Muscle of arm (tissue), 12 donors: Measurements from ENCODE around the gene ERC2. TPM values are rescaled to one million over a fixed set of nuclear protein-coding genes. Genes with fewer than 3 reads are reported as not detected.

Source experiments
- DNase-seq: peaks from one replicate; pipeline ENCODE4 v3.0.0-alpha.2; 2013
- polyA plus RNA-seq, 12 donors: library from polyadenylated mRNA; unstranded; fragments of 120-200 nt; gene quantifications; one replicate each; pipeline ENCODE4 v1.2.1, GENCODE V29; 2013; ENCODE audit not compliant: insufficient read length in 12 of 12

The ERC2 gene
- polyA plus RNA-seq, 12 donors, result 0.87 to 3.0 (median 1.8) TPM; not detected in 2

DNA sequence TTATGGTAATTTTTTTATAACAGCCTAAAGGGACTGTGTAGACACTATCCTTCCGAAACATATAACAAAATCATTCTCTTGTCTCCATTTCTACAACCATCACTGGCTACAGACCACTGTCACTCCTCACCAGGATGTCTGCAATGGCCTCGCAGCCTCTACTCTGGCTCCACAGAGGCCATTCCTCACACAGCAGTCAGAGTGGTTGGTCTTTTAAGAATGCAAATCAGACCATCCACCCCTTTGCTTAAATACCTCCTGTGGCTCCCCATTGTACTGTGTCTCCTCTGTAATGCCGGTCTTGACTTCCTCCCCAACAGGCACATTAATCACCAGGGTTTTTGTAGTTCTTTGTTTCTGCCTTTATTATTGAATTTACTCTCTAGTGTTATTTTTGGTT lies 344.8 kb downstream of the ERC2 start:
- no peak for DNase-seq

DNA sequence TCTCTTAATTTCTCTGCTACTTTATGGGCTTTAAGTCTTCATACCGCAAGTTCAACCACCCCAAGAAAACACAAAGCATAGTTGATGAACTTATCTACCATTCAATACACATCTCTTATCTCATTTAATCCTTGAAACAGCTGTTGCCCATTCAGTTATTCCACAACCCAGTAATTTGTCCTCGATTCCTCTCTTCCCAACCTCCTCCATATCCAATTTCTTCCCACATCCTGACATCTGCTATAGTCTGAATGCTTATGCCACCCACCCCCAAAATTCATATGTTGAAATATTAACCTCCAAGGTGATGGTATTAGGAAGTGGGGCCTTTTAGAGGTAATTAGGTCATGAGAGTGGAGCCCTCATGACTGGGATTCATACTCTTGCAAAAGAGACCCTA lies 345.4 kb downstream of the ERC2 start:
- DNase-seq, result no peak

DNA sequence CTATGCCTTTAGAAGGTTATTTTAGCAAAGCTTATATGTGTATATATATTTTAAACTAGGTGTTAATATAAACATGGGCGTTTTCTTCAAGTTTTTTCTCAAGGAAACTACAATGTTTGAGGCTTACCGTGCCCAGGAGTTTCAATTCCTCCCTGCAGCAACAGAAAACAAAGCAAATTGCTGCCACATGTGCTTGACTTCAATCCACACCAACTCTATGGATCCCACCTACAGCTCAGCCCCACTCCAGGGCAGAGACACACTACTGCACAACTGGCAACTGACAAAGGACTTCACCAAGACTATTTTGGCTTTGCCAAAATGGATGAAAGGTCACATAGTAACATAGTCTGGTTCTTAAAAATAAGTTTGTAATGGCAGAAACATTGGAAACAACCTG lies 346.6 kb downstream of the ERC2 start:
- no peak for DNase-seq

DNA sequence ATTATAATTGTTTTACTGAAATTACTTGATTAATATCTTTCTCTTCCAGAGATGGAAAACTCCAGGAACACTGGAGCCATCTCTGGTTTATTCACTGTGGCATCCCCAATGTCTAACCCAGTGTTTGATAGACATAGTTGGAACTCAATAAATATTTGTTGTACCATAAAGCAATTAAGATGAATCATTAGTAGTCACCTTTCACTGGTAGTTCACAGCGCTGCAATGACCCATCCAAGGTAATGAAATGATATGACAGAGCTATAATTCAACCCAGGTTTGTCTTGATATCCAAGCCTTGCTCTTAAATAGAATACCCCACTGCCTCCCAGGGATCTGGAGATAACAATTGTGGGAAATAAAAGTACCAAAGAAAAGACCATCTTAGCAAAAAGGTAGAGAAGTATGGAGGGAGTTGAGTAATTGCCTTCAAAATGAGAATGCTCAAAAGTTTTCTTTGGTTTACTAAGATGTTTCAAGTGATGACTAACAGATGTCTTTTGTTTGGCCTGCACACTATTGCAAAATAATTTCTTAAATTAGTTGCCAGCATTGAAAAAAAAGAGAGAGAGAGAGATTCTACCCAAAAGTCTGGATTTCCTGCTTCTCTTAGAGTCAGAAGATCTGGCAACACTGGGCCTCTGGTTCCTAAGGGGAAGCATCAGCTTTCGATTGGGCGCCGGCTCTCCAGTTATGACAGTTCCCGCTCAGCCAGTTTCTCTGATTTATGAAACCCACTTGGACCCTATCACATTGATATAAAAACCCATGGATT lies 348.5 kb downstream of the ERC2 start:
- DNase-seq, result peak; percentile 66

DNA sequence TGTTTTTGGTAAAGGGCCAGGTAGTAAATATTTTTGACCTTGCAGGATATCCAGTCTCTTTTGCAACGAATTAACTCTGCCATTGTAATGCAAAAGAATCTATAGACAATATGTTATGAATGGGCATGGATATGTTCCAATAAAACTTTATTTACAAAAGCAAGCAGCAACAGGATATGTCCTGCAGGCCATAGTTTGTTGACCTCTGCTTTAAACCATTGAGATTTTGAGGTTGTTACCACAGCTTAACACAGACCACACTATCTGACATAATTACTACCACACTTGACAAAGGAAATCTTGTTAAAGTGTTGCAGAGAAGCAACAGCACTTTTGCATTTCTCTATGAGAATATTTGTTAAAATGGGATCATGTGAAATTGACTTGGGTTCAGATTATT lies 349.3 kb downstream of the ERC2 start:
- DNase-seq, result no peak

DNA sequence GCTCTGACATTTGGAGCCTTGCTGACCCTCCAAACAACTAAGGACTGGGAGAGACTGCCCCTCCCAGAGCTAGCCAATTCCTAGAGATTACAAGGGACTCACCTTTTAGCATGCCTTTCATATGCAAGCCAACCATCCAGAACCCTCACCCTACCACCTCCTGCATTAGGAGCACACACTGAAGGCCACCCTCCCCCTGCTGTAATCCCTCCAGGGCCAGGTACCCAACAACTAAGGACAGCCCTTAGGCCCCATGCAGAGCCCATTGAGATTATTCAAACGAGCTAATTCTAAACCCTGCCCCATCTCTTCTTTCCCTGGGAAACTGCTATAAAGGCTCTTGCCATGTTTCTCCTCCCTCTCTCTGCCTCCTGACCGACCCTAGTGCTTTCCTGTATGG lies 352.6 kb downstream of the ERC2 start:
- no peak for DNase-seq

DNA sequence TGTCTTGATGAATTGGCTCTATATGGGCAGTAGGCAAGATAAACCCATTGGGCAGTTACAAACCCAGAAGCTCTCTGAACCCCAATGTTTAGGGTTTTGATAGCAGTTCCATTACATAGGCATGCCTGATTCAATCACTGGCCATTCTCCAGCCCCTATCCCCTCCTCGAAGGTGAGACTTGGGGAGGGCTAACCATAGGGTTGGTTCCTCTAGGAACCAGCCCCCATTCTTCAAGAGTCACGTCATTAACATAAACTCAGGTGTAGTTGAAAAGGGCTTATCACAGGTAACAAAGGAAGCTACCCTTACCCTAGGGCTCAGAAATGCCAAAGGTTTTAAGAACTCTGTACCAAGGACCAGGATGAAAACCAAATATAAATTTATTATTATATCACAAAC lies 353.1 kb downstream of the ERC2 start:
- no peak for DNase-seq

DNA sequence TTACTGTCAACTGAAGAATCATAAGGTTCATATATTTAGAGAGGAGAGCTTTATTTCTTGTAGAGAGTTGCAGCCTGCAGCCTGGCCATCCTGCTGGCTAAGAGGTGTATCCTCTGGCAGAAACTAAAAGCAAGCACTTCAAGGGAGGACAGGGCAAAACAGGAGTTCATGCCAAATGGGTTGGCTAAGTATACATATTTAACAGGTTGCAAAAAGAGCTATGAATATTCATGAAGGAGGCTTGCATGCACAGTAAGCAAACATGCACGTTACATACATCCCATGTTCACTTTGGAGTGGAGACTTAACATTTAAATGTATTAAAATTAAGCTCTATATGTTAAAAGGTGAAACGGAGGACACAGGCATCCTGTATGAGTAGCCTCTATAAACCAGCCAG lies 354.4 kb downstream of the ERC2 start:
- DNase-seq, result no peak

DNA sequence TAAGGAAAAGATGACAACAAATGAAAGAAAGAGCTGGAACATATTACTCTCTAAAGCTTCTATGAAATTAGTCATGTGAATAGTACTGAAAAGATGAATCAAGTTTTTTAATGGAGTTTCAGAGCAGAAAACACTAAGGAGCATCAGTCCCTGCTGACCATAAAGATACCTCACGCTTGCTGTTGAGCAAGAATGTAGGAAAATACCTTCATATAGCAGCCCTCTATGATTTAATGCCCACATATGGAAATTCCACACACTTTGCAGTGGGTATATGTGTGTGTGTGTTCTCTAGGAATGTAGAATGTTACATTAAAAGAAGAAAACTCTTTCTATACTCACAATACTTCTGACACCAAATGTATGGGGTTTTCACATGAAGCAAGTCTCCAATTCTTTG lies 355.0 kb downstream of the ERC2 start:
- DNase-seq, result no peak

DNA sequence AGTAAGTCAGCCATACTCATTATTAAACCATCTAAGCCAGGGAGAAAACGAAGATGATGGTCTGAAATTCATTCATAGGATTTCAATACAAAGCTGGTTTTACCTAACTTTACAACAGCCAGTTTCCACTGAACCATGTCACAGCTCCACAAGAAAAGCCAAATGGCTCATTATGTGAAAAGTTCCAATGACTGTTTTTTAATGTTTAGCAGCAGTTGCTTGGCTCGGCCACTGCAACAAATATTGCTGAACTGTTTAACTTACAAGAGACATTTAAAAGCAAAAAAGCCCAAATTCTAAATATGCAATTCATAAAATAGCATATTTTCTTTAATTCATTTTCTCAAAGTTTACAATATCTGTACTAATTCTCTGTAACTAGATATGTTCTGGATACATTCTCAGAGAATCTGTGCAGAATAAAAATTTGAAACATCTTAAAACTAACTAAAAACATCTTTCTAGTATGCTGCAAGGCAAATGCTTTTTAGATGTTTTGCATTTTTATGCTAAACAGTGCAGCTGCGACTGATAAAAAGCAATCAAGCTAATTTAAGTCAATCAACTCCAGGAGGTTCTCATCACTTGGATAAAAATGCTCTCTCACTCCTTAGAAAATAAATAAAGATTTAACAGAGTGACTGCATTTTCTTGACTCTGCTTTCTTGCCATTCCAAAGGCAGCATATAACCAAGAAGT lies 356.5 kb downstream of the ERC2 start:
- DNase-seq, result no peak

DNA sequence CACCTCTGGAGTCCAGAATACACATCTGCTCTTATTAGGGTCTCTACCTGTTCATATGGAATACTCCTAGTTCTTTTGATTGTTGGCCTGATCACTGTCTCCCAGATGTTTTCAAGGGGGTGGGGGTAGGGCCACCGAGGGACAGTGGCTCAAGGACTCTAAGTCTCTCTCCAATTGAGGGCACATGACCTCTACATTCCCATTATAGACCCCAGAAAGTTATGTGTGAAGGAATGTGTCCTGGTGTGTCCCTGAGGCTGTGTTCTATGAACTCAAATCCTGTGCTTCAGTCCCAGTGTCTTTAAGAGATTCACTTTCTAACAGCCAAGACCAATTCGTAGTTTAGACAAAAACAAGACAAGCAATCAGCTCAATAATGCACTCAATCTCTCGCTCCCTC lies 357.4 kb downstream of the ERC2 start:
- no peak for DNase-seq

DNA sequence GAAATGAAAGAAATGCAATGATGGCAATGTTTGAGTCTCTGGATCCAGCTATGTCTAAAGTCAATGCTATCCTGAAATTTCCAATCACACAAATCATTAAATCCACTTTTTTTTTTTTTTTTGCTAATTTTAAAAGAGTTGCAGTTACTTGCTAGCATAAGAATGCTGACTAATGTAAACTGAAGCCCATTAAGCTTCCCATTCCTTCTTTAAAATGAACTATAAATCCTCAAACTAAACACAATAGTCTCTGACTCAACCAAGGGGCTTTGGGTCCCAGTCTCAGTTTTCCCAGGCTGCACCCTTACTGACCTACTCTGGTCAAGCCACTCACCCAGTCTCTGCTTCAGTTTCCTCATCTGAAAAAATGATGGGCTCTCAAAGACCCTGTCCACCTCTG lies 361.1 kb downstream of the ERC2 start:
- DNase-seq, result no peak

DNA sequence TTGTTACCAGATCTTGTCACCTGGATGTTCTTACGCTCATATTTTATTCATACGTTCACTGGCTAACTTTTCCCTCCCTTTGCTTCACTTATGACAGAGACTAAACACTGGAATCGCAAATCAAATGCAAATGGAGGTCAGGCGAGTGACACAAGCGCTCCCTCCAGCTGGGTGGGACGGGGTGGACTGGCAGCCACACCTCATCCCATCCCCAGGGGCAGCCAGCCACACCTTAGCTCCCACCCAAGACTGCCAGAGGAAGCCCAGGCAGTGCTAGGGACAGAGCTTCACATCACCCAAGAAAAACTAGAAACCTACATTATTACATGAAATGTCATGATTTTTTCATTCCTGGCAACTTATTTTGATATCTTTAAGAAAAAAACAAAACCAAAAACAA lies 366.2 kb downstream of the ERC2 start:
- DNase-seq, result no peak

DNA sequence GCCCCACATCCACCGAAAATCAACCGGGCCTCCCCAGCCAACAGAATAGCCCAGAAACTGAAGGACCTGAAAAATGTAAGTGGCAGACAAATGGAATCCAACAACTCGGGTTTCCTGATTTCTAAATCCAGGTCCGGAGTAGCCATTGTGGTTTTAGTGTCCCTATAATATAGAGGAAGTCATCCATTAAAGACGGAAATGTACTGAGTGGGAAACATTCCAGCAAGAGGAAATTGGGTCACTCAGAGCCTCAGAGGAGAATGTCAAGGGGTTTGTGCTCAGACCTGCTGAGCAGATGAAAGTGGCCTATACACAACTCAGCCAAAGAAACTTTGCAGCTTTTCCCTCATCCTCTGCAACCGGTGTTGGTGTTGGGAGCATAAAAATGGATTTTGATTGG lies 366.7 kb downstream of the ERC2 start:
- DNase-seq, result no peak

DNA sequence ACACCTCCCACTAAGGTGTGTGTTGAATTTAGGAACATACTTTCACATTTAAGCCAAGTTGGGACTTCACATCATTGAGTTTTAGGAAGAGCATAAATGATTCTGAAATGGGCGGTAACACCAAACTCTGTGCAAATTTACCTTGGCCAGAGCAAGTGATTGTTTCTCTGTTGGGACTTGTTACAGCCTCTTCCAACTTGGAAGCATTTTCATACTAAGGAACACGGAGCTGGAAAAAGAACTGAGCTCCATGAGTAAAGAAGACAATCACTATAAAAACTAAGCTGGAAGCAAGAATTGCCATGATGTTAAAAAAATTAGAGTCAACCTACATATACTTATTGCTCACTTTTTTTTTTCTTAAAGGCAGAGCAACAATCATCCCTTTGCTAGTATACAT lies 371.3 kb downstream of the ERC2 start:
- DNase-seq, result peak; percentile 67

DNA sequence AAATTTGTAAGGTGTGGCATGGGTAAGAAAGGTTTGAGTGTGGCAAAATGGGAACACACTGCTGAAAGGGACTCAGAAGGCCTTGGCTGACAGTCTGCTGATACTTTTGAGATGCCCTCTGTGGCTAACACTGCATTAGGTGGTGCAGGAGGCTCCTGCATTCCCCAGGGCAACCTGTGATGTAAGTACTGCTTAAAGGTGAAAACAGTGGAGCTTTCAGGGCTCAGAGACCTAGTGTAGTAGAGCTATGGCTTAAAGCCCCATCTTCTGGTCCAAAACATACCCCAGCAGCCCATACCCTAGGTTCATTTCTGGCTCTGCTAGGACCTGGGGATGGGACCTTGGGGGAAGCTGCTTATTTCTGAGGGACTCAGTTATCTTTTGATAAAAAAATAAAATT lies 374.1 kb downstream of the ERC2 start:
- no peak for DNase-seq

DNA sequence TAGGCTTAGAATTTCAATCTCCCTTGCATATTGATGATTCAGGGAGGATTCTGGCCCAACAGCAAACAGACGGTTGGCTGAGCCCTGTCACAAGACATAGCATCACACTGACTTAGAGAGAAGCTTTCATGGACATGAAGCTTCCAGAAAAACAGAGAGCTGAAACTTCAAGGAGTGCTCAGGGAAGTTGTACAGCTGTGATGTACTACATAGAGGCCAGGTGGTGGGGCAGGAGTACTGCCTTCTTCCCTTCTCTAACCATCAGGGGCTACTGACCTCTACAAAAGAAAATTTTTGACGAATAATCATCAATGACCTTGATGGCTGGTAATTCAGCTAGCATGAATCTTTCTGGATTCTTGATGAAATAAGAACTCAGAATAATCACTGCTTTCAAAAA lies 378.5 kb downstream of the ERC2 start:
- no peak for DNase-seq

DNA sequence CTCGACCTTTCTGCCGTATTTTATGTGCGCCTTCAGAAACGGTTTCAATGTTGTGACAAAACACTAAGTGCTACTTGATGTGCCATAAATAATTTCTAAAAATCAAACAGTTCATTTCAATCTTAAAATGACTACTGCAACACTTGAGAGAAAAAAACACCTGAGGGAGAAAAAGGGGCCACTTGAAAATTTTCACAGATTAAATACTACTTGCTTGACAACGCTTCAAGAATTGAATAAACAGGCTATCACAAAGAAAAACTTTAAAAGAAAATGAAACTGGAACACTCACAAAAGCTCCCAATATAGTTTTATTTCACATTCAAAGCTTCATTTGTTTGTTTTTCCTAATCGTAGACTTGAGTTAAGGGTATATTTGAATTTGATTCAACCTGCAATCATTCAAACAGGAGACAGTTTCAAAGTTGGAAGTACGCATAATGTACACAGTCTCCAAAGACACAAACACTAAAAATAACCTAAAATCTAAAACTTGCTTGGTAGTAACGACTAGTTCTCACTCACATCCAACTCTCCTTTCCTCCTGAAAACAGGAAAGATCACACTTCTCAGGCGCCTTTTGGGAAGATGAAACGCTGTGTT lies 380.7 kb downstream of the ERC2 start:
- DNase-seq, result no peak

DNA sequence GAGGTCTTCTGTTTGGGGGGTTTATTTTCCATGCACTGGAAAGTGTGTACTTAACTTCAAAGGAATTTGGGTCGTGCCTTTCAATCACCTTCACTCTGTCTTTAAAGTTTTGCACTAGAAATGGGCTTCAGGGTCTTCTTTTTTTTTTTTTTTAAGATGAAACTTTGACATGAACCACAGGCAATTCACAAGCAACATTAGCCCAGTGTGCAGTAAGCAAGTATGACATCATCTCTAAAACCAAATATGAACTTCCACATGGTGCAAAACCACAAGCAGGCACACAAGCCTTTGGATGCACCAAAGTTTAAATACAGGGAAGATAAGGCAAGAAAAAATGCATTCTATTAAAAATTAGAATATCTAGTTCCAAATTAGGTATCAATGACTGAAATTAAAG lies 381.9 kb downstream of the ERC2 start:
- no peak for DNase-seq

DNA sequence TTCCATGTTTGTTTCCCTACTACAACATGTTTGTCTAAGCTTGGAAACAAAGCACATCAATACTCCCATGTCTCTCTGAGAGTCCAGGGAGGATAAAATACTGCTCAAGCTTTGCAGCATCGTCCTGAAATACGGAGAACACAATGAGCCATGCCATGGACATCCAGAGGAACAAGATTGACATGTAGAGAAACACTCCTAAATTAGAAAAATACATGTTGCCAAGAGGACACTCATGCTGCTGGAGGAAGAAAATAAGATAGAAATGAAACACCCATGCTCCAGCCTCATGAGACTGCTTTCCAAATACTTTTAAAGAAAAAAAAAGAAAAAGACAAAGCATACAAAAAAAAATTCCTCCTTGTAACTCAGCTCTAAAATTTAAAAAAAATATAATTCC lies 387.0 kb downstream of the ERC2 start:
- no peak for DNase-seq

DNA sequence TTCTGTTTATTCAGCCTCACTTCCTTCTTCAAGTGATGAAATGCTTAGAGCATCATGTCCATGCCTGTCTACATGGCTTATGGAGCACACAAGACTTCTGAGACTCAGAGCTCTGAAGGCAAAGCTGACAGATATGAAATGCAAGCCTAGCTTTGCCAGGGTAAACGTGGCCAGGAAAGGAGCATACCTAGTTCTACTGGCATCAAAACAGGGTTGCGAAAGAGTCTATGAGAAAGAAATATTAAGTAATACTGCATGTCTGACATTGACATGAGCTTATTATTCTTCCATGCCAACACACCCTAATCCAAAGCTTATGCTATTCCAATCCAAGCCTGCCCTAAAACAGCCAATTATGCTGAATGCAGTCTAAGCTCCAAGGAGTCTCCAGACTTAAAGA lies 391.5 kb downstream of the ERC2 start:
- no peak for DNase-seq

DNA sequence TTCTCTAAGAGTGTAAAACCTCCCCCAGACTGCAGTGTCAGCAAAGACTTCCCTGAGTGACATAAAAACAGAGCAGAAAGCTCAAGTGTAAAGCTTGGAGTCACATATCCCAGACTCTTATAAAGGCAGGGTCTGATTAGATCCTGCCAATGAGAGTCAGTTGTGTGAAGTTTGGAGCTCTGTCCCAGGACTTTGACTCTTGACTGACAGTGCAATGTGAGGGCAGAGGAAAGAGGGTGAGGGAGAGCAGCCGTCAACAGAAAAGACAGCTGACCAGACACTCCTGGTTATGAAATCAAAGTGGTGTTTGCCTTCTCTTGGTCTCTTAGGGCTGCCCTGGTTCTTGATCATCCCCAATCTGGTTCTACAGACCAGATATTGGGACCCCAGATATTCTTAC lies 393.2 kb downstream of the ERC2 start:
- no peak for DNase-seq

DNA sequence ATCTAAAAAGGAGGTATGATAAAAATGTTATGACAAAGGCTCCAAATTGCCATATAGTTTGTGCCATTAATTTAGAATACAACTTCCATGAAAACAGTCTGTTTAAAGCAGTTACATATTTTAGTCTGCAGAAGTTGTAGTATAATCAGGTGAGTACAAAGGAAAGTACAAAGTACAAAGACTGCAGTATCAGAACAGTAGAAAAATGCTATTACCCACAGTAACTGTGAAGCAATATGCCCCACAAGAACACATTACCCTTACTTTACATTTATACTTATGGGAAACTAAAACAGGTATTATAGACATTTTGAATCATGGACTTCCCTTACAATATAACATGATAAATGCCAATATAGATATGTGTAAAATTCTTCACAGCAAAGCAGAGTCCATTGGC lies 398.5 kb downstream of the ERC2 start:
- DNase-seq, result no peak
